Hepatocyte (in vitro differentiated cells): ENCODE results near the gene OR11H6. TPM values are rescaled to one million over a fixed set of nuclear protein-coding genes. Genes with fewer than 3 reads are reported as not detected.
"Not testable (repeated sequence)": the region's sequence is repeated elsewhere in the genome, so short reads cannot be mapped to it uniquely, and the experiment has no call there.

ENCODE experiments used
- DNase-seq: peaks from one replicate; pipeline ENCODE4 v3.0.0-alpha.2; 2016; ENCODE audit warnings: low spot score
- H2AFZ ChIP-seq: fragments of 200-600 bp; sonication (generic); 2 replicates; pipeline ENCODE4 v1.6.0; 2016; ENCODE audit warnings: antibody characterized with exemption, mild to moderate bottlenecking
- H3K27ac ChIP-seq: fragments of 200-600 bp; sonication (generic); 2 replicates; pipeline ENCODE4 v1.5.1; 2016; ENCODE audit warnings: mild to moderate bottlenecking
- H3K27me3 ChIP-seq: fragments of 200-600 bp; sonication (generic); 2 replicates; pipeline ENCODE4 v1.6.1; 2016
- H3K36me3 ChIP-seq: fragments of 200-600 bp; sonication (generic); replicated peaks from 2 replicates; pipeline ENCODE4 v1.5.1; 2016; ENCODE audit warnings: low read depth; ENCODE audit not compliant: insufficient read depth
- H3K4me1 ChIP-seq: fragments of 200-600 bp; sonication (generic); 2 replicates; pipeline ENCODE4 v1.5.1; 2016; ENCODE audit warnings: mild to moderate bottlenecking, moderate library complexity; ENCODE audit not compliant: insufficient read depth
- H3K4me2 ChIP-seq: fragments of 200-600 bp; sonication (generic); 2 replicates; pipeline ENCODE4 v1.6.0; 2016
- H3K4me3 ChIP-seq: fragments of 200-600 bp; sonication (generic); 2 replicates; pipeline ENCODE4 v1.5.1; 2016; ENCODE audit warnings: mild to moderate bottlenecking
- H3K79me2 ChIP-seq: fragments of 200-600 bp; sonication (generic); 2 replicates; pipeline ENCODE4 v1.6.0; 2017; ENCODE audit warnings: mild to moderate bottlenecking
- H3K9me2 ChIP-seq: fragments of 200-600 bp; sonication (generic); replicated peaks from 2 replicates; pipeline ENCODE4 v1.6.0; 2017; ENCODE audit warnings: mild to moderate bottlenecking; ENCODE audit not compliant: insufficient read depth
- H3K9me3 ChIP-seq: fragments of 200-600 bp; sonication (generic); 2 replicates; pipeline ENCODE4 v1.5.1; 2016; ENCODE audit warnings: low read depth, mild to moderate bottlenecking
- H4K20me1 ChIP-seq: fragments of 200-600 bp; sonication (generic); 2 replicates; pipeline ENCODE4 v1.6.0; 2016; ENCODE audit warnings: mild to moderate bottlenecking; ENCODE audit not compliant: insufficient read depth, poor library complexity, severe bottlenecking
- CTCF ChIP-seq: fragments of 200-600 bp; sonication (generic); IDR thresholded peaks from 2 replicates; pipeline ENCODE4 v1.5.1; 2016; ENCODE audit warnings: antibody characterized with exemption, mild to moderate bottlenecking; ENCODE audit not compliant: poor library complexity
- EZH2 ChIP-seq: fragments of 200-600 bp; sonication (generic); IDR thresholded peaks from 2 replicates; pipeline ENCODE4 v1.6.1; 2016; ENCODE audit warnings: antibody characterized with exemption, mild to moderate bottlenecking, borderline replicate concordance
- EZH2phosphoT487 ChIP-seq: fragments of 200-600 bp; sonication (generic); IDR thresholded peaks from one replicate; pipeline ENCODE4 v1.6.1; 2018; ENCODE audit warnings: antibody characterized with exemption, mild to moderate bottlenecking, low read depth, moderate library complexity; ENCODE audit not compliant: unreplicated experiment, severe bottlenecking
- WGBS: methylation state at CpG from one replicate; pipeline ENCODE4 v1.1.6; 2016; ENCODE audit warnings: low lambda C conversion rate; ENCODE audit errors: missing lambda C conversion rate; 5-methylcytosine and 5-hydroxymethylcytosine counted together
- polyA plus RNA-seq: library from polyadenylated mRNA; unstranded; fragments of >200 nt; fragmentation: Nextera tagmentation; extraction: Ambion mirVana; gene quantifications from 2 replicates; pipeline ENCODE4 v1.2.1, GENCODE V29; 2016
- total RNA-seq: library from RNA; depleted of rRNA; stranded (reverse); fragments of >200 nt; gene quantifications from 2 replicates; pipeline ENCODE4 v1.2.3, GENCODE V29; 2014

OR11H6 gene
- total RNA-seq (not detected in 2 replicates), polyA plus RNA-seq (not detected in 2 replicates)

DNA sequence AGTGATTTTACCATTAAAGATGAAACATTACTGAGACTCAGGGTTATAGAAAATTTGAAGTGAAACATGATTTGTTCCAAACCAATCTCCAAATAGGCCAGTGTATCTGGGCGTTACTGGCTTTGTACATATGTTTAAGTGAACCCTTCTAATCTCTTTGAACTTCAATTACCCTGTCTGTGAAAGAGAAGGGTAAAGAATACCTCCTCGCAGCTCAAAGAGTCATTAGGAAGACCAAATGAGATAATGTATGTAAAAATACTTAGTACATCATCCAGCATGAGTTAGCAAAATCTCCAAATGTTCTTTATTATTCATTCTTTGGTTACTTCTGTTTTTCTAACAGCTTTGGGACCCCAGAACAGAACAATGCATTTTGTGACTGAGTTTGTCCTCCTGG lies at the start of gene OR11H6:
Gene OR11H6 (plus strand): TSS at position 301 of the 400 bp plus-strand sequence. CDS start 0 bp downstream, at position 301.
- WGBS: 15% methylated on average over 2 of the region's 2 CpGs
- H3K9me3 ChIP-seq: peaks cover 3% of the 10 kb centered on the region
- no peaks in the 10 kb centered on the region for H3K79me2 ChIP-seq
- no peaks in the 10 kb centered on the region for H3K27me3 ChIP-seq
- no peak within 1 kb of the TSS for H2AFZ ChIP-seq
- no peak for TF ChIP-seq EZH2
- TF ChIP-seq CTCF: no peak
- no peak for TF ChIP-seq EZH2phosphoT487
- no peaks in the 10 kb centered on the region for H4K20me1 ChIP-seq
- DNase-seq: no peak
- no peaks in the 10 kb centered on the region for H3K4me1 ChIP-seq
- H3K27ac ChIP-seq: no peak within 1 kb of the TSS
- H3K4me2 ChIP-seq: no peak within 1 kb of the TSS
- no peaks in the 10 kb centered on the region for H3K9me2 ChIP-seq
- H3K4me3 ChIP-seq: no peak within 1 kb of the TSS
- no peaks in the 10 kb centered on the region for H3K36me3 ChIP-seq

DNA sequence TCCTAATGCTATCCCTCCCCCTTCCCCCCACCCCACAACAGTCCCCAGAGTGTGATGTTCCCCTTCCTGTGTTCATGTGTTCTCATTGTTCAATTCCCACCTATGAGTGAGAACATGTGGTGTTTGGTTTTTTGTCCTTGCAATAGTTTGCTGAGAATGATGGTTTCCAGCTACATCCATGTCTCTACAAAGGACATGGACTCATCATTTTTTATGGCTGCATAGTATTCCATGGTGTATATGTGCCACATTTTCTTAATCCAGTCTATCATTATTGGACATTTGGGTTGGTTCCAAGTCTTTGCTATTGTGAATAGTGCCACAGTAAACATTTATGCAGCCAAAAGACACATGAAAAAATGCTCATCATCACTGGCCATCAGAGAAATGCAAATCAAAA lies 49.3 kb upstream of the OR11H6 start:
- DNase-seq: not testable (repeated sequence)

GRCh38 chr14:20176330-20176729 lies 47.2 kb upstream of the OR11H6 start:
- Histone ChIP-seq H4K20me1 (no peaks in the 10 kb centered on the region), H3K9me2 (no peaks in the 10 kb centered on the region), H3K4me3 (no peak overlapping the region), H3K27me3 (no peaks in the 10 kb centered on the region), H3K27ac (no peak overlapping the region), H3K36me3 (no peaks in the 10 kb centered on the region), H3K4me2 (no peak overlapping the region), H3K9me3 (no peaks in the 10 kb centered on the region), H3K79me2 (no peaks in the 10 kb centered on the region), H2AFZ (no peak overlapping the region), H3K4me1 (no peaks in the 10 kb centered on the region)
- no peak for DNase-seq
- WGBS: 40% methylated on average over 6 of the region's 6 CpGs
- TF ChIP-seq EZH2: no peak
- no peak for TF ChIP-seq EZH2phosphoT487
- no peak for TF ChIP-seq CTCF

More for the DNA sequence above, 49.3 kb upstream of the OR11H6 start:
- not testable (repeated sequence) for H4K20me1 ChIP-seq, H3K79me2 ChIP-seq, H3K9me3 ChIP-seq, H3K36me3 ChIP-seq, H3K9me2 ChIP-seq, H3K27me3 ChIP-seq, H3K4me3 ChIP-seq, H3K27ac ChIP-seq, H2AFZ ChIP-seq, H3K4me1 ChIP-seq, H3K4me2 ChIP-seq

DNA sequence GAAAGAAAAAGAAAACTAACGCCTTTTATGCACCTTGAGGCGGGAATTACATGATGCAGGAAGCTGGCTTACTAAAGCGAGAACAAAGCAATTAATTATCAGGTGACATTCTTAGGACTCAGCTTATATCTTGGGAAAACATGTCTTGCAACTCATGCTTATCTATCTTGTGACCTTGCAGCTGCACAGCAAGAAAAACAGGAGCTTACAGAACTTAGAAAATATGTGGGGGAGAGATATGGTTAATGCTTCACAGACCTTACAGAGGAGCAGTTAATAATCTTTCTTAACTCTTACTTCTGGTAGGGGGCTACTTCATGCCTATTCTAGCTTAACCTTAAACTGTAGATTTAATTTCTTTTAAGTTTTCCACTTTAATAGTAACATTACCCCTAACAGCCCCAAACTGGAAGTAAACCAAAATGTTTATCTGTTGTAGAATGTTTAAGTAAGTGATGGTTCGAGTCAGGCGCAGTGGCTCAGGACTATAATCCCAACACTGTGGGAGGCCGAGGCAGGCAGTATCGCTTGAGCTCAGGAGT lies 46.0 kb upstream of the OR11H6 start:
- no peak overlapping the region for H3K4me2 ChIP-seq
- TF ChIP-seq EZH2 (no peak), CTCF (no peak), EZH2phosphoT487 (no peak)
- DNase-seq: no peak
- no peak overlapping the region for H3K27ac ChIP-seq
- no peaks in the 10 kb centered on the region for H3K79me2 ChIP-seq
- no peaks in the 10 kb centered on the region for H4K20me1 ChIP-seq
- H3K27me3 ChIP-seq: no peaks in the 10 kb centered on the region
- no peak overlapping the region for H2AFZ ChIP-seq
- H3K36me3 ChIP-seq: no peaks in the 10 kb centered on the region
- no peaks in the 10 kb centered on the region for H3K9me2 ChIP-seq
- no peaks in the 10 kb centered on the region for H3K9me3 ChIP-seq
- WGBS: 88% methylated on average over 7 of the region's 7 CpGs
- no peaks in the 10 kb centered on the region for H3K4me1 ChIP-seq
- H3K4me3 ChIP-seq: no peak overlapping the region
